HCT116 (cell line): ENCODE data around the gene TMEM266. TPM values are rescaled to one million over a fixed set of nuclear protein-coding genes. Genes with fewer than 3 reads are reported as not detected.
A peak's percentile ranks its signal among the peaks of the same experiment; 100 is the strongest.

ENCODE experiments used
- ATAC-seq: fragments of 200-7000 bp; cut with Tn5 transposase; 2 replicates; pipeline ENCODE4 v1.9.1; 2020; ENCODE audit warnings: mild to moderate bottlenecking, moderate library complexity
- BruUV-seq: library from RNA; stranded (reverse); fragments of 400-500 nt; replicated peaks from 2 replicates; lab custom pipeline; 2021; lab: Mats Ljungman, UMichigan
- CTCF ChIA-PET: fragments of 300-600 bp; sonication (Branson Sonifier 250); formaldehyde crosslinking; loops from one replicate; lab custom pipeline; 2021; ENCODE audit warnings: antibody characterized with exemption; lab: Charles Lee
- POLR2A ChIA-PET: fragments of 300-600, 350-600 bp; sonication (Branson Sonifier 250); formaldehyde crosslinking; loops from one replicate; lab custom pipeline; 2021; ENCODE audit warnings: antibody characterized with exemption; lab: Charles Lee
- RAD21 ChIA-PET, 2 experiments: fragments of 300-600 bp; sonication (Branson Sonifier 250); formaldehyde crosslinking; loops; one replicate each; lab custom pipeline; 2023; ENCODE audit warnings: low total read pairs in 2 of 2; ENCODE audit not compliant: uncharacterized antibody in 2 of 2, unreplicated experiment in 2 of 2, low non-redundant PET in 1 of 2; lab: Charles Lee
- DNase-seq: peaks from one replicate; pipeline ENCODE4 v3.0.0-alpha.2; 2010; ENCODE audit warnings: low read depth, low spot score
- H2AFZ ChIP-seq: fragments of 200-600 bp; shearing (Covaris generic), sonication (generic); 2 replicates; pipeline ENCODE4 v1.6.1; 2017; ENCODE audit warnings: low read depth, mixed run types, mixed read lengths, antibody characterized with exemption, low read length; ENCODE audit not compliant: poor library complexity, severe bottlenecking
- H3K27ac ChIP-seq: 2 replicates; pipeline ENCODE4 v1.5.1; 2012; ENCODE audit warnings: low read depth, low read length
- H3K27me3 ChIP-seq: fragments of 200-600 bp; sonication (generic); 2 replicates; pipeline ENCODE4 v1.6.1; 2016; ENCODE audit warnings: mixed run types, low read length, mixed read lengths; ENCODE audit not compliant: insufficient read depth
- H3K36me3 ChIP-seq, 2 experiments: fragments of 200-500 bp in 1 of 2; fragments of 200-600 bp in 1 of 2; sonication (Bioruptor generic) in 1 of 2; sonication (generic) in 1 of 2; 2 replicates each; pipeline versions ENCODE4 v1.5.1 to v1.6.1; 2014 to 2016; ENCODE audit warnings: low read length in 2 of 2, inconsistent platforms in 1 of 2, mixed read lengths in 1 of 2, mixed run types in 1 of 2; ENCODE audit not compliant: insufficient read depth in 2 of 2, control insufficient read depth in 1 of 2
- H3K4me1 ChIP-seq, 2 experiments: fragments of 200-600 bp in 1 of 2; sonication (generic) in 1 of 2; 2 replicates each; pipeline versions ENCODE4 v1.5.1 to v1.6.1; 2012 to 2017; ENCODE audit warnings: low read length in 2 of 2, inconsistent platforms in 1 of 2, mild to moderate bottlenecking in 1 of 2, mixed read lengths in 1 of 2, mixed run types in 1 of 2, moderate library complexity in 1 of 2; ENCODE audit not compliant: insufficient read depth in 2 of 2, control insufficient read depth in 1 of 2
- H3K4me2 ChIP-seq: fragments of 200-600 bp; sonication (generic); 2 replicates; pipeline ENCODE4 v1.6.1; 2017; ENCODE audit warnings: mixed run types, low read length, mixed read lengths
- H3K4me3 ChIP-seq, 2 experiments: fragments of 200-600 bp in 1 of 2; sonication (generic) in 1 of 2; replicated peaks in 1 of 2; 2 replicates each; pipeline ENCODE4 v1.5.1; 2011 to 2016; ENCODE audit warnings: low read length in 2 of 2, control low read depth in 1 of 2, low read depth in 1 of 2, mild to moderate bottlenecking in 1 of 2, mixed read lengths in 1 of 2, mixed run types in 1 of 2
- H3K79me2 ChIP-seq: fragments of 200-600 bp; sonication (generic); 2 replicates; pipeline ENCODE4 v1.6.1; 2017; ENCODE audit warnings: mild to moderate bottlenecking, mixed run types, low read length, moderate library complexity, mixed read lengths; ENCODE audit not compliant: insufficient read depth
- H3K9ac ChIP-seq: fragments of 200-600 bp; sonication (generic); 2 replicates; pipeline ENCODE4 v1.6.1; 2016; ENCODE audit warnings: low read length, mixed read lengths
- H3K9me2 ChIP-seq: fragments of 200-600 bp; sonication (generic), shearing (Covaris generic); 2 replicates; pipeline ENCODE4 v1.6.1; 2017; ENCODE audit warnings: mixed run types, mild to moderate bottlenecking, moderate library complexity; ENCODE audit not compliant: insufficient read depth
- H3K9me3 ChIP-seq, 2 experiments: fragments of 200-500 bp in 1 of 2; fragments of 200-600 bp in 1 of 2; sonication (Bioruptor generic) in 1 of 2; sonication (generic) in 1 of 2; 2 replicates each; pipeline ENCODE4 v1.6.1; 2014 to 2017; ENCODE audit warnings: low read length in 2 of 2, mixed read lengths in 2 of 2, inconsistent platforms in 1 of 2, low read depth in 1 of 2, mild to moderate bottlenecking in 1 of 2, mixed run types in 1 of 2, moderate library complexity in 1 of 2; ENCODE audit not compliant: control insufficient read depth in 1 of 2, insufficient read depth in 1 of 2
- H4K20me1 ChIP-seq: fragments of 200-600 bp; sonication (generic), shearing (Covaris generic); 2 replicates; pipeline ENCODE4 v1.6.1; 2017; ENCODE audit warnings: mixed run types, mild to moderate bottlenecking, moderate library complexity; ENCODE audit not compliant: insufficient read depth
- CTCF ChIP-seq, 3 experiments: fragments of 200-600 bp in 1 of 3; sonication (generic) in 1 of 3; IDR thresholded peaks in 2 of 3; conservative IDR thresholded peaks in 1 of 3; 2 replicates each; pipeline ENCODE4 v1.5.1; 2012 to 2017; ENCODE audit warnings: low read depth in 2 of 3, low read length in 2 of 3, antibody characterized with exemption in 1 of 3, borderline replicate concordance in 1 of 3, control low read depth in 1 of 3, mild to moderate bottlenecking in 1 of 3, mixed read lengths in 1 of 3, mixed run types in 1 of 3, moderate library complexity in 1 of 3; ENCODE audit not compliant: insufficient read depth in 1 of 3
- EGR1 ChIP-seq: IDR thresholded peaks from 2 replicates; pipeline ENCODE4 v1.6.1; 2012; ENCODE audit warnings: low read depth
- ELF1 ChIP-seq: IDR thresholded peaks from 2 replicates; pipeline ENCODE4 v1.6.1; 2012; ENCODE audit warnings: low read depth, borderline replicate concordance
- EZH2 ChIP-seq: fragments of 200-600 bp; sonication (generic); IDR thresholded peaks from 2 replicates; pipeline ENCODE4 v1.6.1; 2017; ENCODE audit warnings: antibody characterized with exemption, mixed run types
- FOSL1 ChIP-seq: IDR thresholded peaks from 2 replicates; pipeline ENCODE4 v1.6.1; 2012; ENCODE audit warnings: low read depth
- JUND ChIP-seq: IDR thresholded peaks from 2 replicates; pipeline ENCODE4 v1.6.1; 2012
- POLR2A ChIP-seq: IDR thresholded peaks from 2 replicates; pipeline ENCODE4 v1.7.0; 2011; ENCODE audit warnings: borderline replicate concordance; ENCODE audit not compliant: insufficient read depth, insufficient read length; ENCODE audit errors: extremely low read depth
- RAD21 ChIP-seq: IDR thresholded peaks from 2 replicates; pipeline ENCODE4 v1.6.1; 2012; ENCODE audit warnings: low read depth, mild to moderate bottlenecking
- SIN3A ChIP-seq: IDR thresholded peaks from 2 replicates; pipeline ENCODE4 v1.6.1; 2012; ENCODE audit warnings: low read depth
- SP1 ChIP-seq: IDR thresholded peaks from 2 replicates; pipeline ENCODE4 v1.6.1; 2012; ENCODE audit warnings: low read depth
- SRF ChIP-seq: IDR thresholded peaks from 2 replicates; pipeline ENCODE4 v1.6.1; 2012; ENCODE audit warnings: low read depth
- TCF7L2 ChIP-seq: IDR thresholded peaks from 2 replicates; pipeline ENCODE4 v1.7.0; 2011; ENCODE audit warnings: borderline replicate concordance, inconsistent platforms; ENCODE audit not compliant: insufficient read depth, insufficient read length; ENCODE audit errors: extremely low read depth
- ZBTB33 ChIP-seq: IDR thresholded peaks from 2 replicates; pipeline ENCODE4 v1.6.1; 2011; ENCODE audit warnings: mild to moderate bottlenecking, low read length, moderate library complexity; ENCODE audit not compliant: insufficient replicate concordance; ENCODE audit errors: extremely low read depth
- intact Hi-C: fragments of 100-400 bp; cut with micrococcal nuclease; formaldehyde crosslinking; loops from 2 replicates; pipeline ENCODE4 v1.10.0; 2022
- total RNA-seq: library from RNA; stranded (reverse); gene quantifications from one replicate; pipeline ENCODE4 v1.2.1, GENCODE V29; 2021; ENCODE audit not compliant: unreplicated experiment

TMEM266 gene
- total RNA-seq, 1 experiment from 2014 or later = 0.91 TPM

- peak; percentile 74 for TF ChIP-seq RAD21
- peak; percentile 52 to 85 (median 79); a peak in 5 of 6 replicates for TF ChIP-seq CTCF (IDR thresholded peaks at IDR 0.05 in 2 of 3, conservative IDR thresholded peaks at IDR 0.05 in 1 of 3; ENCODE audit: borderline replicate concordance in 1 of 3, insufficient read depth in 1 of 3, low read depth in 2 of 3, low read length in 2 of 3)
- no peak for TF ChIP-seq SIN3A
- Histone ChIP-seq H3K4me2 (peak overlapping the region; percentile 50), H3K36me3 (no peaks in the 10 kb centered on the region), H3K4me3 (no peak overlapping the region), H3K27ac (no peak overlapping the region), H3K79me2 (no peaks in the 10 kb centered on the region), H3K9me3 (no peaks in the 10 kb centered on the region), H3K9me2 (no peaks in the 10 kb centered on the region), H3K4me1 (peaks cover 0 to 15% of the 10 kb centered on the region in 2 experiments; a peak in 2 of 4 replicates), H4K20me1 (no peaks in the 10 kb centered on the region), H2AFZ (peak overlapping the region; percentile 86), H3K27me3 (no peaks in the 10 kb centered on the region), H3K9ac (no peak overlapping the region)
- intact Hi-C loops = no loop called here
- no TSS peak for BruUV-seq
- CTCF ChIA-PET = interaction anchor here (0.7 to 2.7 kb wide), 16 partner anchors 8 to 821 kb away, joined by 3 to 16 read pairs (median 5); no protein-coding TSS in a partner anchor
- ATAC-seq = peak; percentile 93
- RAD21 ChIA-PET = interaction anchor here (0.6 to 1.4 kb wide), 5 partner anchors 50 to 164 kb away, joined by 3 to 8 read pairs (median 4); partner anchors contain the start of gene ISL2 (in 1 of the 2)
- POLR2A ChIA-PET = interaction anchor here (0.9 to 1.4 kb wide), 2 partner anchors 15 to 151 kb away, joined by 3 to 6 read pairs; partner anchors contain the start of gene ISL2
- DNase-seq = peak; percentile 77
Observed at GRCh38 chr15:76185716-76186115, 125.9 kb downstream of the TMEM266 start.

GRCh38 chr15:76187163-76187562, 127.4 kb downstream of the TMEM266 start:
- Histone ChIP-seq H3K9me2 (no peaks in the 10 kb centered on the region), H2AFZ (no peak overlapping the region), H3K4me1 (peaks cover 0 to 20% of the 10 kb centered on the region in 2 experiments; a peak in 2 of 4 replicates), H3K36me3 (no peaks in the 10 kb centered on the region), H3K9ac (no peak overlapping the region), H3K27ac (no peak overlapping the region), H3K9me3 (no peaks in the 10 kb centered on the region), H4K20me1 (no peaks in the 10 kb centered on the region), H3K27me3 (no peaks in the 10 kb centered on the region), H3K4me2 (no peak overlapping the region), H3K4me3 (no peak overlapping the region), H3K79me2 (no peaks in the 10 kb centered on the region)
- ATAC-seq = no peak
- ChIA-PET POLR2A (interaction anchor here (0.8 kb wide), 1 partner anchor 149 kb away, joined by 3 read pairs; the partner anchor contains the start of gene ISL2), CTCF (no interaction called here), RAD21 (no interaction called here)
- intact Hi-C loops = no loop called here
- DNase-seq = no peak
- BruUV-seq = no TSS peak
- TF ChIP-seq EGR1 (no peak), POLR2A (no peak), ELF1 (no peak), SP1 (no peak), ZBTB33 (no peak), SRF (no peak), RAD21 (no peak), CTCF (IDR thresholded peaks at IDR 0.05 in 2 of 3, conservative IDR thresholded peaks at IDR 0.05 in 1 of 3; ENCODE audit: borderline replicate concordance in 1 of 3, insufficient read depth in 1 of 3, low read depth in 2 of 3, low read length in 2 of 3) (no peak), JUND (no peak), TCF7L2 (no peak), EZH2 (no peak), FOSL1 (no peak)
